ENCODE data around the gene CDC25B. TPM values are rescaled to one million over a fixed set of nuclear protein-coding genes. Genes with fewer than 3 reads are reported as not detected.

The CDC25B gene
- total and polyA plus RNA-seq, 2 experiments from 2014 or later = 9.7 to 59.9 TPM

- TF ChIP-seq CTCF (IDR thresholded peaks at IDR 0.05; ENCODE audit: low read depth, low read length) = no peak
- no peak for DNase-seq (ENCODE audit: low read depth in 1 of 2, low spot score in 1 of 2)
- H3K36me3 ChIP-seq = no peaks in the 10 kb centered on the region
- H3K27me3 ChIP-seq = peaks cover 52% of the 10 kb centered on the region
- no peaks in the 10 kb centered on the region for H3K9me3 ChIP-seq (ENCODE audit: low read depth)
- H3K4me3 ChIP-seq = no peak overlapping the region
- H3K27ac ChIP-seq = no peak overlapping the region
- H3K4me1 ChIP-seq (ENCODE audit: low read depth) = no peaks in the 10 kb centered on the region
These were observed 17.1 kb upstream of the CDC25B start for GRCh38 chr20:3778976-3779375.

GRCh38 chr20:3781153-3781910, 14.8 kb upstream of the CDC25B start, which contains the start of gene SPEF1:
SPEF1 (minus strand) TSS chr20:3781448; CDS start chr20:3781287, 161 bp downstream.
- H3K36me3 ChIP-seq = no peaks in the 10 kb centered on the region
- H3K27me3 ChIP-seq = peaks cover 36% of the 10 kb centered on the region
- DNase-seq (ENCODE audit: low read depth in 1 of 2, low spot score in 1 of 2) = peak; percentile 92 to 94
- H3K9me3 ChIP-seq (ENCODE audit: low read depth) = no peaks in the 10 kb centered on the region
- peak; percentile 57 for TF ChIP-seq CTCF (IDR thresholded peaks at IDR 0.05; ENCODE audit: low read depth, low read length)
- H3K4me3 ChIP-seq = peak within 1 kb of the TSS; percentile 25
- H3K4me1 ChIP-seq (ENCODE audit: low read depth) = no peaks in the 10 kb centered on the region
- no peak within 1 kb of the TSS for H3K27ac ChIP-seq

- Histone ChIP-seq H3K36me3 (no peaks in the 10 kb centered on the region), H3K27ac (no peak overlapping the region), H3K4me1 (ENCODE audit: low read depth) (peaks cover 5% of the 10 kb centered on the region), H3K4me3 (no peak overlapping the region), H3K9me3 (ENCODE audit: low read depth) (no peaks in the 10 kb centered on the region), H3K27me3 (peaks cover 24% of the 10 kb centered on the region)
- DNase-seq (ENCODE audit: low read depth in 1 of 2, low spot score in 1 of 2) = no peak
- TF ChIP-seq CTCF (IDR thresholded peaks at IDR 0.05; ENCODE audit: low read depth, low read length) = no peak
These were observed 13.5 kb upstream of the CDC25B start for GRCh38 chr20:3782597-3782996.

GRCh38 chr20:3783068-3783489, 13.0 kb upstream of the CDC25B start:
- Histone ChIP-seq H3K27me3 (peaks cover 23% of the 10 kb centered on the region), H3K36me3 (no peaks in the 10 kb centered on the region), H3K27ac (no peak overlapping the region), H3K4me3 (no peak overlapping the region), H3K4me1 (ENCODE audit: low read depth) (peaks cover 5% of the 10 kb centered on the region), H3K9me3 (ENCODE audit: low read depth) (no peaks in the 10 kb centered on the region)
- no peak for DNase-seq (ENCODE audit: low read depth in 1 of 2, low spot score in 1 of 2)
- no peak for TF ChIP-seq CTCF (IDR thresholded peaks at IDR 0.05; ENCODE audit: low read depth, low read length)

GRCh38 chr20:3783511-3784195, 12.5 kb upstream of the CDC25B start:
- Histone ChIP-seq H3K4me3 (no peak overlapping the region), H3K36me3 (no peaks in the 10 kb centered on the region), H3K27ac (no peak overlapping the region), H3K4me1 (ENCODE audit: low read depth) (peaks cover 5% of the 10 kb centered on the region), H3K9me3 (ENCODE audit: low read depth) (no peaks in the 10 kb centered on the region), H3K27me3 (peaks cover 17% of the 10 kb centered on the region)
- no peak for DNase-seq (ENCODE audit: low read depth in 1 of 2, low spot score in 1 of 2)
- no peak for TF ChIP-seq CTCF (IDR thresholded peaks at IDR 0.05; ENCODE audit: low read depth, low read length)
